Measurements from ENCODE around the gene PEX13. TPM values are rescaled to one million over a fixed set of nuclear protein-coding genes. Genes with fewer than 3 reads are reported as not detected.

PEX13 gene
- total and polyA plus RNA-seq, 10 of the 15 experiments (the other 5 are each of a cell fraction or from before 2014, with no cell fraction given), result 2.6 to 27.6 (median 17.8) TPM

DNA sequence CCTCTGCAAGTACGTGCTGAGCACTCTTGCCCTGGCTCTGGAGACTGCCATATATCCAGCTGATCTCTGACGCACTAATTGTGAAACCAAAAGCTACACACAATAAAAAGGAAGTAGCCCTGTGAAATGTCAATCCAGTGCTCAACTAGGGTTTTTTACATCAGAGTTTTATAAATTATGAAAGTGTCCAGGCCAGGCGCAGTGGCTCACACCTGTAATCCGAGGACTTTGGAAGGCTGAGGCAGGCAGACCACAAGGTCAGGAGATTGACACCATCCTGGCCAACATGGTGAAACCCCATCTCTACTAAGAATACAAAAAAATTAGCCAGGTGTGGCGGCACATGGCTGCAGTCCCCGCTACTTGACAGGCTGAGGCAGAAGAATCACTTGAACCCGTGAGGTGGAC, 24.5 kb upstream of the PEX13 start (continued):
- TF ChIP-seq SKIL (IDR thresholded peaks at IDR 0.05; ENCODE audit: low read depth, poor library complexity, severe bottlenecking) (peak; percentile 92), TCF7 (IDR thresholded peaks at IDR 0.05; ENCODE audit: borderline replicate concordance) (no peak), POLR2AphosphoS2 (IDR thresholded peaks at IDR 0.05; ENCODE audit: low read depth, low read length) (no peak), POU2F2 (IDR thresholded peaks at IDR 0.05; ENCODE audit: borderline replicate concordance, low read depth, low read length) (no peak), ZNF217 (IDR thresholded peaks at IDR 0.05) (peak; percentile 30; the same call in 1 of the 2 replicates), HCFC1 (IDR thresholded peaks at IDR 0.05; ENCODE audit: low read length) (no peak), SP1 (IDR thresholded peaks at IDR 0.05; ENCODE audit: low read depth, low read length) (no peak), HSF1 (IDR thresholded peaks at IDR 0.05; ENCODE audit: low read depth, low read length) (no peak), SRF (IDR thresholded peaks at IDR 0.05; ENCODE audit: low read depth in 2 of 2, low read length in 2 of 2) (no peak), BMI1 (IDR thresholded peaks at IDR 0.05; ENCODE audit: borderline replicate concordance) (0 out of 2 replicates have a peak, but pooled peaks have one; percentile 48), NFIC (IDR thresholded peaks at IDR 0.05; ENCODE audit: low read depth, low read length) (peak; percentile 72), BCL3 (IDR thresholded peaks at IDR 0.05; ENCODE audit: borderline replicate concordance, insufficient read depth, low read depth, low read length, poor library complexity, severe bottlenecking) (no peak), PAX5 (IDR thresholded peaks at IDR 0.05; ENCODE audit: borderline replicate concordance, low read depth, low read length) (peak; percentile 53; the same call in 1 of the 2 replicates), JUND (IDR thresholded peaks at IDR 0.05; ENCODE audit: low read depth, low read length) (peak; percentile 50; the same call in 1 of the 2 replicates), RAD51 (IDR thresholded peaks at IDR 0.05) (peak; percentile 67; the same call in 1 of the 2 replicates), KLF5 (IDR thresholded peaks at IDR 0.05; ENCODE audit: partially characterized antibody) (peak; percentile 73), JUNB (IDR thresholded peaks at IDR 0.05) (peak; percentile 70), PML (IDR thresholded peaks at IDR 0.05; ENCODE audit: low read length) (no peak), ZNF274 (IDR thresholded peaks at IDR 0.05; ENCODE audit: insufficient read depth, insufficient read length) (no peak), EZH2 (IDR thresholded peaks at IDR 0.05; ENCODE audit: borderline replicate concordance, control insufficient read depth, low read depth, low read length) (no peak), PAX8 (IDR thresholded peaks at IDR 0.05) (no peak)
- TF ChIP-seq, protein P1, sequence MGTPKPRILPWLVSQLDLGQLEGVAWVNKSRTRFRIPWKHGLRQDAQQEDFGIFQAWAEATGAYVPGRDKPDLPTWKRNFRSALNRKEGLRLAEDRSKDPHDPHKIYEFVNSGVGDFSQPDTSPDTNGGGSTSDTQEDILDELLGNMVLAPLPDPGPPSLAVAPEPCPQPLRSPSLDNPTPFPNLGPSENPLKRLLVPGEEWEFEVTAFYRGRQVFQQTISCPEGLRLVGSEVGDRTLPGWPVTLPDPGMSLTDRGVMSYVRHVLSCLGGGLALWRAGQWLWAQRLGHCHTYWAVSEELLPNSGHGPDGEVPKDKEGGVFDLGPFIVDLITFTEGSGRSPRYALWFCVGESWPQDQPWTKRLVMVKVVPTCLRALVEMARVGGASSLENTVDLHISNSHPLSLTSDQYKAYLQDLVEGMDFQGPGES (IDR thresholded peaks at IDR 0.05), result no peak
- TF ChIP-seq, protein P2, sequence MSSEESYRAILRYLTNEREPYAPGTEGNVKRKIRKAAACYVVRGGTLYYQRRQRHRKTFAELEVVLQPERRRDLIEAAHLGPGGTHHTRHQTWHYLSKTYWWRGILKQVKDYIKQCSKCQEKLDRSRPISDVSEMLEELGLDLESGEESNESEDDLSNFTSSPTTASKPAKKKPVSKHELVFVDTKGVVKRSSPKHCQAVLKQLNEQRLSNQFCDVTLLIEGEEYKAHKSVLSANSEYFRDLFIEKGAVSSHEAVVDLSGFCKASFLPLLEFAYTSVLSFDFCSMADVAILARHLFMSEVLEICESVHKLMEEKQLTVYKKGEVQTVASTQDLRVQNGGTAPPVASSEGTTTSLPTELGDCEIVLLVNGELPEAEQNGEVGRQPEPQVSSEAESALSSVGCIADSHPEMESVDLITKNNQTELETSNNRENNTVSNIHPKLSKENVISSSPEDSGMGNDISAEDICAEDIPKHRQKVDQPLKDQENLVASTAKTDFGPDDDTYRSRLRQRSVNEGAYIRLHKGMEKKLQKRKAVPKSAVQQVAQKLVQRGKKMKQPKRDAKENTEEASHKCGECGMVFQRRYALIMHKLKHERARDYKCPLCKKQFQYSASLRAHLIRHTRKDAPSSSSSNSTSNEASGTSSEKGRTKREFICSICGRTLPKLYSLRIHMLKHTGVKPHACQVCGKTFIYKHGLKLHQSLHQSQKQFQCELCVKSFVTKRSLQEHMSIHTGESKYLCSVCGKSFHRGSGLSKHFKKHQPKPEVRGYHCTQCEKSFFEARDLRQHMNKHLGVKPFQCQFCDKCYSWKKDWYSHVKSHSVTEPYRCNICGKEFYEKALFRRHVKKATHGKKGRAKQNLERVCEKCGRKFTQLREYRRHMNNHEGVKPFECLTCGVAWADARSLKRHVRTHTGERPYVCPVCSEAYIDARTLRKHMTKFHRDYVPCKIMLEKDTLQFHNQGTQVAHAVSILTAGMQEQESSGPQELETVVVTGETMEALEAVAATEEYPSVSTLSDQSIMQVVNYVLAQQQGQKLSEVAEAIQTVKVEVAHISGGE (CRISPR knock-in tag; IDR thresholded peaks at IDR 0.05), result no peak

Measured in GM12878 (cell line).